ENCODE measurements around the gene BGN.

BGN gene

DNA sequence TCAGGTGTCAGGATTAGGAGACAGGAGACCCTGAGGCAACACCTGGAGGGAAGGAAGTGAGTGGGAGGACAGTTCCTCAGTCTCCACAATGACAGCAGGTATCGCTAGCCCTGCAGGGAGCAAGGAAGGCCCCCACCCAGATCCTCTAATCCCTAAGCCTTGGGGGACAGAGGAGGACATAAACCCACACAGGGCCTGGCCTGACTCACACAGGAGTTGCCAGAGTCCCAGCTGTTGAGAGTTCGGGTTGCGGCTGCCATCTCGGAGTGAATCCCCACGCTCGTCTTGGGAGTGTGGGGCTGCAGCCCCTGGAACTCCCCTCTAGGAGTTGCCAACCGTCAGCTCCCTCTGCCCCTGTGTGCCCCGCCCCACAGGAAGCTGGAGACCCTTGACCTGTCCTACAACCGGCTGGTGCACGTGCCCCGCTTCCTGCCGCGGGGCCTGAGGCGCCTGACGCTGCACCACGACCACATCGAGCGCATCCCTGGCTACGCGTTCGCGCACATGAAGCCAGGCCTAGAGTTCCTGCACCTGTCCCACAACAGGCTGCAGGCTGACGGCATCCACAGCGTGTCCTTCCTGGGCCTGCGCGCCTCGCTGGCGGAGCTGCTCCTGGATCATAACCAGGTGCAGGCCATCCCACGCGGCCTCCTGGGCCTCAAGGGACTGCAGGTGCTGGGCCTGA lies 9.2 kb upstream of the BGN start:
- DNase-seq (ENCODE audit: low spot score in 2 of 2) (no peak), ATAC-seq (ENCODE audit: low read depth) (no peak)
- Mint-ChIP-seq H3K27me3 (no peaks in the 10 kb centered on the region), H3K27ac (no peak overlapping the region), H3K4me3 (no peak overlapping the region), H3K36me3 (no peaks in the 10 kb centered on the region), H3K9me3 (no peaks in the 10 kb centered on the region), H3K4me1 (no peaks in the 10 kb centered on the region)

DNA sequence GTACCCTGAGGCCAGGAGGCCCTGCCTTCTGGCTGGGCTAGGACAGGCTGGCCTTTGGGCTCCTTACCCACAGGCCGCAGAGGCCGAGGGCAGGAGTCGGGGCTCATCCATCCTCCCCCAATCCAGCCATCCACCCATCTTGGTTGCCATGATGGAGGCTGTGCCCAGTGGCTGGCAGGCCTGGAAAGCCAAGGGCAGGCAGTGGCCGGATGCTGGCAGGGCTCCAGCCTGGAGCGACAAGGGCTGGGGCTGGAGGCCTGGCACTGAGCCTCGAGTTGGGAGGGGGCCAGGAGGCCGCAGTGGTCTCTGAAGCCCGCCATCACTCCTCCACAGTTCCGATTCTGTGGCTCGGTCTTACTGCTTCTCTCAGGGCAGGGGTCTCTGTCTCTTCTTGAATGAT lies 8.6 kb upstream of the BGN start:
- ATAC-seq (ENCODE audit: low read depth) (no peak), DNase-seq (ENCODE audit: low spot score in 2 of 2) (no peak)
- no peak overlapping the region for H3K27ac Mint-ChIP-seq
- H3K9me3 Mint-ChIP-seq, result no peaks in the 10 kb centered on the region
- no peak overlapping the region for H3K4me3 Mint-ChIP-seq
- H3K36me3 Mint-ChIP-seq, result no peaks in the 10 kb centered on the region
- H3K27me3 Mint-ChIP-seq, result no peaks in the 10 kb centered on the region
- no peaks in the 10 kb centered on the region for H3K4me1 Mint-ChIP-seq

DNA sequence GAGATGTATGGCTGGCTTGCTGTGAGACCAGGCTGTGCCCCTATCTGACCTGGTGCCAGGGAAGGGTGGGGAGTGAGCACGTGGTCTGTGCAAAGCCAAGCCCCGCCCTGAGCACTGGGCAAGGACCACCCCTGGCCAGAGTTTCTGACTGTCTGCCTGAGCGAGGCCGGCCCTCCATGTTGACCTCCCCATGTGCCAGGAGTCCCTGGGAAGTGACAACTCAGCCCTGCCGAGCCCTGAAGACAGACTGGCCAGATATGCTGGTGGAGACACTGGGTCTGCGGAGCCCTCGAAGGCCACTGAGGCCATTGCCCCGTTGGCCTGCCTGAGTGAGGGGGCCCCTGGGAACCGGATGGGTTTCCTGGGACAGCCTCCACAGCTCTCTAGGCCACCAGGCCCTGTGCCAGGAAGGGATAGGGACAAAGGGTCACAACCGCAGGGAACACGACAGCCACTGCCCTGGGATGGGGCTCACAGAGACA lies 7.1 kb upstream of the BGN start:
- no peaks in the 10 kb centered on the region for H3K9me3 Mint-ChIP-seq
- no peaks in the 10 kb centered on the region for H3K27me3 Mint-ChIP-seq
- H3K27ac Mint-ChIP-seq, result no peak overlapping the region
- no peak for DNase-seq (ENCODE audit: low spot score in 2 of 2)
- no peak for ATAC-seq (ENCODE audit: low read depth)
- no peak overlapping the region for H3K4me3 Mint-ChIP-seq
- H3K4me1 Mint-ChIP-seq, result no peaks in the 10 kb centered on the region
- H3K36me3 Mint-ChIP-seq, result no peaks in the 10 kb centered on the region

DNA sequence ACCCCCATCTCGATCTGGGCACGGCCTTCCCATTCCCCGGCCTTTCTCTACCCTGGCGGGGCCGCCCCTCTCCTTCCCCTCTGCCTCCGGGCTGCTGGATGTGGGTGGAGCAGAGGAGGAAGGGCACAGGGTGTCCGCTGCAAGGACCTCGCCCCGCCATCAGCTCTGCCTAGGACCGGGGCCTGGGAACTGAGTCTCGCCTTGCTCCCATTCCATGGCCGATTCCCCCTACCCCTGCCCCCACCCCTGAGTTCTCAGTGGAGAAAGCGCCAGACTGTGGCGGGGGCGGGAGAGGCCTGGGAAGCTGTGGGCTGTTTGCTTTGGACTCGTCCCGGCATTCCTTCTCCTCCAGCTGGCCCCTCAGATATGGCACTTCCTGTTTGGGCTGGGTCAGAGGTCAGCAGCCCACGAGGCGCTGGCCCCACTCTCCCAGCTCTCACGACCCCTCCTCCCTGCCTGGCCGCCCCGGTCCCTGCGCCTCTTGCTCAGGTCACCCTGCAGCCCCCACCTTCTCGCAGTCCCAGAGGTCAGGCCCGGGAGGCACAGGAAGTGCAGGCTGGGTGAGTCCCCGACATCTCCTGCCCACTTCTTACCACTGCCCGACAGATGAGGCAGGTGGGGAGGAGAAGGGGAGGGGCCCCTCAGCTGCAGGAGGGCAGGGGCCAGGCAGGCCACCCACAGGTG lies 6.4 kb upstream of the BGN start:
- Mint-ChIP-seq H3K27ac (no peak overlapping the region), H3K36me3 (no peaks in the 10 kb centered on the region), H3K9me3 (no peaks in the 10 kb centered on the region), H3K27me3 (no peaks in the 10 kb centered on the region), H3K4me3 (no peak overlapping the region), H3K4me1 (no peaks in the 10 kb centered on the region)
- ATAC-seq (ENCODE audit: low read depth) (no peak), DNase-seq (ENCODE audit: low spot score in 2 of 2) (no peak)

DNA sequence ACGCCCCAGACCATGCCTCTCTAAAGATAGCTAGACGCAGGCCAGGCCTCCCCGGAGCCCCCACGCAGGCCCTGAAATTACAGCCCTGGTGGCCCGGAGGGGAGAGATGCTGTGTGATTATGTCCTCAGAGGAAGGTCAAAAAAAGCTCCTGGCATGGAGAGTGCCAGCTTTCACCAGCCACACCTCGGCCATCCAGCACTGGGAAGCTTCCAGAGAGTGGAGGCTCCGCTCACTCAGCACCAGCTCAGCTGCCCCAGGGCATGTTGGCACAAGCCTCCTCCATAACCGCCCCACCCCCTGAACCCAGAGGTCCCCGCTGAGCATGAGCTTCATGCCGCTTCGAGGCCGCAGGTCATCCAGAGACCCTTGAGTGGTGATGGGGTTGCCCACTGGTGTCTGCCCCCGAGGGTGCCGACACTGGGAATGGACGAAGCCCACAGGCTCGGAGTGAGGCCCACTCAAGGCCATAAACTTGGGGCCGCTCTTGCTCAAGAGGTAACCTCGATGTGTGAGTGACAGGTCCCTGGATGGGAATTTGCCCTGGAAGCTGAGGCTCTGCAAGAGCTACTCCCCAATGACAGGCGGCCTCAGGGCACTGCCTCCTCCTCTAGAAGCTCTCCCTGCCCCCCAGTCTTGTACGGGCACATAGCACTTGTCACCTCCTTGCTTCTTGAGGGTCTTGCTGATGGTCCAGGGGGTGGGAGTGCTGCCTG lies 4.4 kb upstream of the BGN start:
- Mint-ChIP-seq H3K4me1 (peaks cover 4% of the 10 kb centered on the region), H3K36me3 (no peaks in the 10 kb centered on the region), H3K27me3 (peaks cover 3% of the 10 kb centered on the region), H3K9me3 (no peaks in the 10 kb centered on the region), H3K4me3 (no peak overlapping the region), H3K27ac (no peak overlapping the region)
- no peak for DNase-seq (ENCODE audit: low spot score in 2 of 2)
- no peak for ATAC-seq (ENCODE audit: low read depth)

DNA sequence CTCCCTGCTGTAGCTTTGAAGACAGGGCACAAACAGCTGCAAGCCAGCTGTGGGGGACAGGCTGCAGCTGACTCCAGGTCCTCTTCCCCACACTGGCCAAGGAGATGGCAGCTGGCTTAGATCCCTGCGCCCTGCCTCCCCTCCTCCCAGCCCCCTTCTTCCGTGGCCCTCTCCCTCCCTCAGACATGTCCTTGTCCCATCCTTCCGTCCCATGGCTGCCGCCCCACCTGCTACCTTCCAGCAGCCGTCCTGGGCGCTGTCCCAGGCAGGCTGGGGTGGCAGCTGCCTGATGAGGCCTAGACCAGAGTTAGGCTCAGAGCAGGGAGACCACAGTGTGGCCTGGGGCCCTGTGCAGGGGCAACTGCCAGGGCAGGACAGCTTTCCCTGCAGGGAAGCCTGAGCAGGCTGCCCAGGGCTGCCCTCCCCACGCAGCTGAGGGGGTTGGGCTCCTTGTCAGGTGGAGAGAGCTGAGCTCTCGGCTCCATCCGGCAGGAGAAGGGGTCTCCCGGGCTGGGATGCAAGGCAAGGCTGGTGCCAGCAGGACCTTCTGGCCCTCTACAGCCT lies 3.3 kb upstream of the BGN start:
- no peak overlapping the region for H3K27ac Mint-ChIP-seq
- H3K27me3 Mint-ChIP-seq, result peaks cover 4% of the 10 kb centered on the region
- no peaks in the 10 kb centered on the region for H3K36me3 Mint-ChIP-seq
- ATAC-seq (ENCODE audit: low read depth), result no peak
- DNase-seq (ENCODE audit: low spot score in 2 of 2), result no peak
- no peak overlapping the region for H3K4me3 Mint-ChIP-seq
- no peaks in the 10 kb centered on the region for H3K9me3 Mint-ChIP-seq
- H3K4me1 Mint-ChIP-seq, result peaks cover 4% of the 10 kb centered on the region

DNA sequence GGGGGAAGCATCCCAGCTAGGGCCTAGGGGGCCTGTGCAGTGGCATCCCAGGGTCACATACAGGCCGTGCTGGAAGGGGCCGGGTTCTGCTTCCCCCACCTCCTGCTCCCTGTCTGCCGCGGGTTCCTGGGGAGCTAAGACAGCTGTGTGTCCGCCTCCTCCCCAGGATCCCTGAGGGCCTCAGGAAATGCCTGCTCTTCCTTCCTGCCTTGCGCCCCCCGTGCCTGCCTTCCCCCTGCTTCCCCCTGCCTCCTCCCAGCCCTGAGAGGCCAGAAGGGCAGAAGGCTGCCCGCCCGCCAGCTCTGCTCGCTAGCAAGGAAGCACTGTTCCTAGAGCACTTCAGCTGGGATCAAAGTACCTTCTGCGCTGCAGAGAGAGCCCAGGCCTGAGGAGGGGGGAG lies 2.9 kb upstream of the BGN start:
- Mint-ChIP-seq H3K27ac (no peak overlapping the region), H3K9me3 (no peaks in the 10 kb centered on the region), H3K4me3 (no peak overlapping the region), H3K4me1 (peaks cover 4% of the 10 kb centered on the region), H3K36me3 (no peaks in the 10 kb centered on the region), H3K27me3 (peaks cover 4% of the 10 kb centered on the region)
- ATAC-seq (ENCODE audit: low read depth) (no peak), DNase-seq (ENCODE audit: low spot score in 2 of 2) (no peak)

DNA sequence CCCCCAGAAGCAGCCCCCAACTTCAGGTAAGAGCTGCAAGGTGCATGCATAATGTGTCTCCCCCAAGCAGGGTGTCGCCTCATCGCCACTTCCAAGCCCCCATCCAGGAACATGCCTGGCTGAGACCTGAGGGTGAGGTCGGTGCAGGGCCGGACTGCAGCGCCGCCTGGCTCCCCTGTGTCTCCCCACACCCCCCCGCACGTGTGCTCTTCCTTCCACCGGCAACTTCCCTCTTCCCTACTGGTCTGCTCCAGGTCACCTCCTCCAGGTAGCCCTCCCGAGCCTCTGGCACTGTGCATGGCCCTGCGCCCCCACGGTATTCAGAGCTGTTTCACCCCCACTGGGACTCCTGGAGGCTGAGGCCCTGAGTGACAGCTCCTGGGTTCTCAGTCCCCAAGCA lies 2.2 kb upstream of the BGN start:
- H3K36me3 Mint-ChIP-seq, result no peaks in the 10 kb centered on the region
- H3K4me1 Mint-ChIP-seq, result peaks cover 4% of the 10 kb centered on the region
- ATAC-seq (ENCODE audit: low read depth), result no peak

DNA sequence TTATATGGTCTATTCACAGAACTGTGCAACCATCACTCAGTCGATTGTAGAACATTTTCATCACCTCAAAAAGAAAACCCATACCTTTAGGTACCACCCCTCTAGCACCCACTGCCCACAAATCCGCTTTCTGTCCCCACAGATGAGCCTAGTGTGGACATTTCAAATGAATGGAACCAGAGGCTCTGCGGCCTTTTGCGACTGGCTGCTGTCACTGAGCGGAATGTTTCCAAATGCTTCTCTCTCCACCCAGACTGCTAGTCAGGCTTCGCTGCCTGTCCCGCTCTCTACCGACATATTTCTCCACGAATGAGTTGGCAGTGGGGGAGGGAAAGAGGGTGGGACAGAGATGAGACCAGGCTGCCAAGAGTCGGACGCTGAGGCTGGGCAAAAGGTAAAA lies 1.7 kb upstream of the BGN start:
- H3K9me3 Mint-ChIP-seq, result no peaks in the 10 kb centered on the region
- no peak overlapping the region for H3K27ac Mint-ChIP-seq
- H3K4me1 Mint-ChIP-seq, result peaks cover 4% of the 10 kb centered on the region
- H3K4me3 Mint-ChIP-seq, result no peak overlapping the region
- no peaks in the 10 kb centered on the region for H3K36me3 Mint-ChIP-seq
- H3K27me3 Mint-ChIP-seq, result peaks cover 7% of the 10 kb centered on the region
- no peak for ATAC-seq (ENCODE audit: low read depth)
- no peak for DNase-seq (ENCODE audit: low spot score in 2 of 2)

More for the DNA sequence above, 2.2 kb upstream of the BGN start:
- Mint-ChIP-seq H3K4me3 (no peak overlapping the region), H3K27me3 (peaks cover 4% of the 10 kb centered on the region), H3K9me3 (no peaks in the 10 kb centered on the region), H3K27ac (no peak overlapping the region)
- DNase-seq (ENCODE audit: low spot score in 2 of 2), result no peak

DNA sequence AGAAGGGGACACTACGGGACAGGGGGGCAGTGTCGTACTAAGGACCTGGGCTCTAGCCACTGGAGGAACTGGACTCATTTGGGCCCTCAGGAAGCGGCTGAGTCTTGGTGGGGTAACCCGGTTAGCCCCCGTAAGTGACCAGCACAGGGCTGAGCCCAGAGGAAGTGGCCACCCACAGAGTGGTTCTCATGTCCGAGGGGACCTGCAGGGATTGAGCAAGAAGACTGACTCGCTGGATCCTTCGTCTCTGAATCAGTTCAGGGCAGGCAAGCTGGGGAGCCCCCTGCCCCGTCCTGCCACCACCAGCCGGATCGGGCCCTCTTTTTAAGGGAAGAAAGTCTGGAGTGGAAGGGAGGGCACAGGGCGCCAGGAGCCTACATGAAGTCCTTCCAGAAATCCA lies 719 bp upstream of the BGN start:
- DNase-seq (ENCODE audit: low spot score in 2 of 2) (no peak), ATAC-seq (ENCODE audit: low read depth) (no peak)
- H3K27me3 Mint-ChIP-seq, result peaks cover 7% of the 10 kb centered on the region
- H3K36me3 Mint-ChIP-seq, result no peaks in the 10 kb centered on the region
- peaks cover 4% of the 10 kb centered on the region for H3K4me1 Mint-ChIP-seq
- H3K4me3 Mint-ChIP-seq, result no peak overlapping the region
- no peak overlapping the region for H3K27ac Mint-ChIP-seq
- H3K9me3 Mint-ChIP-seq, result no peaks in the 10 kb centered on the region

DNA sequence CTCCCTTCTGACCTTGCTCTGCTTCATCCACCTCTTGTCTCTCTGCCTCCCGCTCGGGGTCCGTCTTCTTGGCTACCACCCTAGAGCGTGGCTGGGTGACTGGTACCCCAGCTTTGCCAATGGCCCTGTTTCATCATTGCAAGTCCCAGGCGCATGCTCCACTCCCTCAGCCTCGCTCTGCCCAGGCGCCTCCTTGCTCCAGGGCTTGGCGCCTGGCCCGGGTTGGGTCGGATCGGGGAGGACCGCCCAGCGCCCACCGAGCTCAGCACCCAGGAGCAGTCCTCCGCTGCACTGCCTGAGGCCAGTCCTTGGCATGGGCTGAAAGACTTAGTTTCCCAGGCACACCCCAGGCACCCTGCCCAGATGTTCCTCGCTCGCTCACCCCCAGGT lies 577 bp downstream of the BGN start:
- Mint-ChIP-seq H3K4me1 (peaks cover 4% of the 10 kb centered on the region), H3K27me3 (peaks cover 7% of the 10 kb centered on the region), H3K4me3 (no peak overlapping the region), H3K9me3 (no peaks in the 10 kb centered on the region), H3K27ac (no peak overlapping the region), H3K36me3 (no peaks in the 10 kb centered on the region)
- no peak for DNase-seq (ENCODE audit: low spot score in 2 of 2)
- no peak for ATAC-seq (ENCODE audit: low read depth)

DNA sequence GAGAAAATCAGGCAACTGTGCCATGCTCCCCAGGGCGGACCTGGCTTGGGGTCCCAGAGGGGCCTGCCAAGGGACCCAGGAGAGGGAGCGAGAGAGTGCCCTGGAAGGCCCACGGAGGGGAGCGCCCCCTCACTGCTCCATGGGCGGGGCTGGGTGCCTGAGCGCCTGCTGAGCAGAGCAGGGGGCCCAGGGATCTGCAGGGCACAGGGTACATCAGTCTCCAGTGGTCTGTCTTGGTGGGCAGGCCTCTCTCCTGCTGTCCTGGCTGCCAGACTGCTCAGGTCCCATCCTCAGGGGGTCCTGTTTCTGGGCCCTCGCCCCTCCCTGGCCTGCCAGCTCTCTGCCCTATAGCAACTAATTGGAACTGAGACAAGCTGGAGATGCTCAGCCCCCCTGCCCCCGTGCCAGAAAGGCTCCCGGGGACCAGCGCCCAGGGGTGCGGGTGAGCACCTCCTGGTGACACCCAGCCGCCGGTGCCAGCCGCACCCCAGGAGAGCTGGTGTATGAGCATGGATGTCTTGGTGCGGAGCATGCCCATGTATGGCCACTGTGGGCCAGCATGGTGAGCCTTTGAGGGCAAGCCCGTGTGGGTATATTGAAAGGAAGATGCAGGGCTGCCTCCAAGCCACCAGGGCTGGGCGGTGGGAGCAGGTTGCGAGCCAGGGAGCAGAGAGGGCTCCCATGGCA lies 1.3 kb downstream of the BGN start:
- H3K27ac Mint-ChIP-seq, result no peak overlapping the region
- peaks cover 9% of the 10 kb centered on the region for H3K27me3 Mint-ChIP-seq
- no peaks in the 10 kb centered on the region for H3K36me3 Mint-ChIP-seq
- H3K4me1 Mint-ChIP-seq, result peaks cover 6% of the 10 kb centered on the region
- DNase-seq (ENCODE audit: low spot score in 2 of 2) (no peak), ATAC-seq (ENCODE audit: low read depth) (no peak)
- no peaks in the 10 kb centered on the region for H3K9me3 Mint-ChIP-seq
- no peak overlapping the region for H3K4me3 Mint-ChIP-seq

DNA sequence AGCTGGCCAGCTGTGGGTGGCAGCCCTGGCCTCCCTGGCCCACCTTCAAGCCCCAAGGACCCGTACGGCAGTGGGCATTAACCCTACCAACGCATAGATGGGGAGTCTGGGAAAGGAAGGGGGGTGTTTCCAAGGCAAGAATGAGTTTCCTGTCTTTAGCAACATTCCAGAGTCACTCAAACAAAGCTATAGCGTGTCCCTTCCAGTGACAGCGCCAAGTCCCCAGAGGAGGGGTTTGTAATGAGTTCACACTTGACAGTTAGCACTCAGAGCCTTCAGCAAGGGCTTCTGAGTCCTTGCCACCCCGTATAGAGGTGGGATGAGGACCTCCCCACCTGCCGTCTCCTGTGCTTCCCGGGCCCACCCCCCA lies 1.8 kb downstream of the BGN start:
- ATAC-seq (ENCODE audit: low read depth), result no peak
- Mint-ChIP-seq H3K27ac (no peak overlapping the region), H3K27me3 (peaks cover 9% of the 10 kb centered on the region), H3K4me1 (peaks cover 6% of the 10 kb centered on the region), H3K4me3 (no peak overlapping the region), H3K9me3 (no peaks in the 10 kb centered on the region), H3K36me3 (no peaks in the 10 kb centered on the region)
- DNase-seq (ENCODE audit: low spot score in 2 of 2), result no peak

DNA sequence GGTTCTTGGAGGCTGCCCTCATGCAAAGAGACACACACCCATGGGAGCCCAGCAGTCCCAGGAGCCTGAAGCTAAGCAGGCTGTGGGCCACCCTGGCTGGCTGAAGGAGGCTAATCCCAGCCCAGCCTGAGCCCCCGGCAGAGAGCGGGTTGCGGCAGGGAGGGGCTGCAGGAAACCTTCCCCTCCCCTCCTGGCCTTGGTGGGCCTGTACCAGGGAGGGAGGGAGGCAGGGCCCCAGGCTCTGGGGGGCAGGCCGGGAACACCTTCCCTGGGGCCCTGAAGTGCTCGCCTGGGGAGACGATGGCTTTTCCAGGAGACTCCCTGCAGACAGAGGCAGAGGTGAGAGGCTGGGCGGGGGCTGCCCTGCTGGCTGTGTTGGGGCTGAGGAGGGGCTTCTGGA lies 3.7 kb downstream of the BGN start:
- no peaks in the 10 kb centered on the region for H3K36me3 Mint-ChIP-seq

More for the DNA sequence above, 3.7 kb downstream of the BGN start:
- H3K4me3 Mint-ChIP-seq, result no peak overlapping the region
- peaks cover 9% of the 10 kb centered on the region for H3K27me3 Mint-ChIP-seq
- no peaks in the 10 kb centered on the region for H3K9me3 Mint-ChIP-seq
- no peak for DNase-seq (ENCODE audit: low spot score in 2 of 2)
- no peak overlapping the region for H3K27ac Mint-ChIP-seq
- H3K4me1 Mint-ChIP-seq, result peaks cover 6% of the 10 kb centered on the region
- no peak for ATAC-seq (ENCODE audit: low read depth)
